DOHH2 (cell line): ENCODE data around the gene ARHGDIA.

Source experiments
- H3F3A ChIP-seq: fragments of 200-600 bp; sonication (generic), shearing (Covaris generic); 2 replicates; pipeline ENCODE4 v1.6.0; 2016; ENCODE audit warnings: antibody characterized with exemption, mild to moderate bottlenecking; ENCODE audit not compliant: control insufficient read depth, insufficient read depth
- H3K27ac ChIP-seq: fragments of 200-600 bp; sonication (generic); 2 replicates; pipeline ENCODE4 v1.5.1; 2014; ENCODE audit warnings: low read depth, mild to moderate bottlenecking, low read length, moderate library complexity
- H3K27me3 ChIP-seq: fragments of 200-600 bp; sonication (generic); 2 replicates; pipeline ENCODE4 v1.6.1; 2014; ENCODE audit warnings: mild to moderate bottlenecking, low read length, mixed read lengths; ENCODE audit not compliant: control insufficient read depth
- H3K36me3 ChIP-seq: fragments of 200-600 bp; sonication (generic); 2 replicates; pipeline ENCODE4 v1.6.1; 2014; ENCODE audit warnings: mild to moderate bottlenecking, low read length, moderate library complexity, mixed read lengths; ENCODE audit not compliant: control insufficient read depth
- H3K4me1 ChIP-seq: fragments of 200-600 bp; sonication (generic); 2 replicates; pipeline ENCODE4 v1.6.1; 2014; ENCODE audit warnings: mild to moderate bottlenecking, low read length, mixed read lengths; ENCODE audit not compliant: control insufficient read depth
- H3K4me2 ChIP-seq: fragments of 200-600 bp; sonication (generic); 2 replicates; pipeline ENCODE4 v1.6.0; 2014; ENCODE audit warnings: mild to moderate bottlenecking, low read length, moderate library complexity
- H3K4me3 ChIP-seq: fragments of 200-600 bp; sonication (generic); 2 replicates; pipeline ENCODE4 v1.5.1; 2014; ENCODE audit warnings: mild to moderate bottlenecking, low read length, mixed read lengths
- H3K79me2 ChIP-seq: fragments of 200-600 bp; sonication (generic); 2 replicates; pipeline ENCODE4 v1.6.1; 2014; ENCODE audit warnings: mild to moderate bottlenecking, low read length, mixed read lengths; ENCODE audit not compliant: control insufficient read depth
- H3K9me2 ChIP-seq: fragments of 200-600 bp; sonication (generic); replicated peaks from 2 replicates; pipeline ENCODE4 v1.6.1; 2014; ENCODE audit warnings: mild to moderate bottlenecking, low read length, mixed read lengths; ENCODE audit not compliant: control insufficient read depth
- H3K9me3 ChIP-seq: fragments of 200-600 bp; sonication (generic); 2 replicates; pipeline ENCODE4 v1.6.1; 2014; ENCODE audit warnings: antibody characterized with exemption, low read length, mixed read lengths; ENCODE audit not compliant: control insufficient read depth, insufficient read depth
- H4K20me1 ChIP-seq: fragments of 200-600 bp; sonication (generic); 2 replicates; pipeline ENCODE4 v1.6.0; 2014; ENCODE audit warnings: low read depth, mild to moderate bottlenecking, antibody characterized with exemption, low read length, moderate library complexity; ENCODE audit not compliant: control insufficient read depth, insufficient read depth
- EZH2phosphoT487 ChIP-seq: fragments of 200-600 bp; sonication (generic); IDR thresholded peaks from 2 replicates; pipeline ENCODE4 v1.6.1; 2017; ENCODE audit warnings: borderline replicate concordance, mild to moderate bottlenecking, antibody characterized with exemption, low read length, moderate library complexity, mixed read lengths
- TF ChIP-seq, protein P1 (sequence below): fragments of 200-600 bp; sonication (generic); IDR thresholded peaks from one replicate; pipeline ENCODE4 v1.5.1; 2014; ENCODE audit warnings: antibody characterized with exemption, mild to moderate bottlenecking, low read depth, low read length; ENCODE audit not compliant: poor library complexity, severe bottlenecking

The ARHGDIA gene

DNA sequence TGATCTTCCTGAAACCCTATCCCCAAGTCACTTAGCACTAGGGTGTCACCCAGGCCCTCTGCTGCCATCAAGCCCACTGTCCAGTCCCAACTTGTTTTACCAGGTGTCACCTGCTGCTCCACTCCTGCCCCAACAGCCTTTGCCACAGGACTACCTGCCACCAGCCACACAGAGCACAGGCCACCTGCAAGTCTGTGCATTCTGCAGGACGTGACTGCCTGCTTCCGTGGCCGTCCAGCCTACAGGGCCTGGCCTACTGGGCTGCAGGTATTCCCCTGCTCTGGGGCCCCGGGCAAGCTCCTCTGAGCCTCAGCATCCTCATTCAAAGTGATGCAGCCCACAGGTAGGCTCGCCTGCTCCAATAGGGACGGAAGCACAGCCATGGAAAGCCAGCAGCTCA is 41.3 kb downstream of the ARHGDIA start:
- Histone ChIP-seq H3K4me2 (no peak overlapping the region), H3K4me1 (peaks cover 23% of the 10 kb centered on the region), H3K79me2 (peaks cover 24% of the 10 kb centered on the region), H3K9me2 (no peaks in the 10 kb centered on the region), H4K20me1 (no peaks in the 10 kb centered on the region), H3K27me3 (no peaks in the 10 kb centered on the region), H3F3A (no peaks in the 10 kb centered on the region), H3K9me3 (no peaks in the 10 kb centered on the region), H3K36me3 (no peaks in the 10 kb centered on the region), H3K4me3 (no peak overlapping the region), H3K27ac (no peak overlapping the region)
- TF ChIP-seq, protein P1, sequence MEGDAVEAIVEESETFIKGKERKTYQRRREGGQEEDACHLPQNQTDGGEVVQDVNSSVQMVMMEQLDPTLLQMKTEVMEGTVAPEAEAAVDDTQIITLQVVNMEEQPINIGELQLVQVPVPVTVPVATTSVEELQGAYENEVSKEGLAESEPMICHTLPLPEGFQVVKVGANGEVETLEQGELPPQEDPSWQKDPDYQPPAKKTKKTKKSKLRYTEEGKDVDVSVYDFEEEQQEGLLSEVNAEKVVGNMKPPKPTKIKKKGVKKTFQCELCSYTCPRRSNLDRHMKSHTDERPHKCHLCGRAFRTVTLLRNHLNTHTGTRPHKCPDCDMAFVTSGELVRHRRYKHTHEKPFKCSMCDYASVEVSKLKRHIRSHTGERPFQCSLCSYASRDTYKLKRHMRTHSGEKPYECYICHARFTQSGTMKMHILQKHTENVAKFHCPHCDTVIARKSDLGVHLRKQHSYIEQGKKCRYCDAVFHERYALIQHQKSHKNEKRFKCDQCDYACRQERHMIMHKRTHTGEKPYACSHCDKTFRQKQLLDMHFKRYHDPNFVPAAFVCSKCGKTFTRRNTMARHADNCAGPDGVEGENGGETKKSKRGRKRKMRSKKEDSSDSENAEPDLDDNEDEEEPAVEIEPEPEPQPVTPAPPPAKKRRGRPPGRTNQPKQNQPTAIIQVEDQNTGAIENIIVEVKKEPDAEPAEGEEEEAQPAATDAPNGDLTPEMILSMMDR = no peak
- TF ChIP-seq EZH2phosphoT487 = no peak

DNA sequence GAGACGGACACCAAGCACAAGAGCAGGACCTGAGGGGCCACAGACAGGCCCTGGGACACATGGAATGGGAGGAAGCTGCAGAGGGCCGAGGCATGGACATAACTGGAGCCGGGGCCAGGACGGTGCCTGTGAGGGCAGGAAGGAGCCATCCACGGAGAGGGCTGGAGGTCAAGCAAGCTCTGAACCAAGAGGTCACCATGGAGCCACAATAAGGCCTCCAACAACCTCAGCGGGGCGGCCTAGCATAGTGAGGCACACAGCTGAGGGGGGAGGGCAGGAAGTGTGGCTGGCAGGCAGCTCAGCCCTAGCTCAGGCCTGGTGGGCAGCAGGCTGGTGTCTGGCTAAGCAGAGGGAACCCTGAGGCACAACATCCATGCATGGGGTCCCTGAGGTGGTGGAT is 42.5 kb downstream of the ARHGDIA start:
- no peak overlapping the region for H3K27ac ChIP-seq
- peaks cover 15% of the 10 kb centered on the region for H3K4me1 ChIP-seq
- H4K20me1 ChIP-seq = no peaks in the 10 kb centered on the region
- H3K9me3 ChIP-seq = no peaks in the 10 kb centered on the region
- H3K4me2 ChIP-seq = no peak overlapping the region
- H3K27me3 ChIP-seq = no peaks in the 10 kb centered on the region
- H3F3A ChIP-seq = no peaks in the 10 kb centered on the region
- H3K36me3 ChIP-seq = no peaks in the 10 kb centered on the region
- peaks cover 16% of the 10 kb centered on the region for H3K79me2 ChIP-seq
- TF ChIP-seq EZH2phosphoT487 = no peak
- TF ChIP-seq, protein P1 = no peak
- H3K4me3 ChIP-seq = no peak overlapping the region
- H3K9me2 ChIP-seq = no peaks in the 10 kb centered on the region

DNA sequence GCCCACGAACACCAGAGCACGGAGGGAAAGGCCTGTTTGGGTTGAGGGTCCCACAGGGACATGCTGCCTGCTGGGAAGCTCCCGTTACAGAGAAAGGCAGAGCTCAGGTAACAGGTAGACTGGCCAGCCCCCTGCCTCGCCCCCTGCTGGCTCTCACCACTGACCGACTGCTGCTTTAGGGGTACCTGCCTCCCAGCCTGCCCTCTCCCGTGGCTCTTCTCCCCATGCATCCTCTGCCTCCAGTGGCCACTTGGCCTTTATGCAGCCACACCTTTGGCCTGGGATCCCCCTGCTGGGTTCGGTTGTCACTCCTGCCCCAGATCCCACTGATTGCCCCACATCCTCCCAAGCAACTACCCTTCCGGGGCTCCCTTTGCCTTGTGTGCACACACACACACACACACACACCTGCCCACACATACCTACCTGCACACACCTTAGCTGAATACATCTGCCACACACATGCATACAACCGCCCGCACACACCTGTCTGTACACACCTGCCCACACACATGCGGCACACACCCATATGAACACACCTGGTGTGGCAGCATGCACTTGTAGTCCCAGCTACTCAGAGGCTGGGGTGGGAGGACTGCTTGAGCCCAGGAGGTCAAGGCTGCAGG is 45.2 kb downstream of the ARHGDIA start:
- Histone ChIP-seq H3K4me3 (no peak overlapping the region), H4K20me1 (no peaks in the 10 kb centered on the region), H3K9me2 (no peaks in the 10 kb centered on the region), H3K27me3 (no peaks in the 10 kb centered on the region), H3K9me3 (no peaks in the 10 kb centered on the region), H3K79me2 (no peaks in the 10 kb centered on the region), H3K4me1 (no peaks in the 10 kb centered on the region), H3F3A (no peaks in the 10 kb centered on the region), H3K27ac (no peak overlapping the region), H3K4me2 (no peak overlapping the region), H3K36me3 (no peaks in the 10 kb centered on the region)
- TF ChIP-seq EZH2phosphoT487 = no peak
- TF ChIP-seq, protein P1 = peak; percentile 27
